ENCODE data around the gene PARD3.

DNA sequence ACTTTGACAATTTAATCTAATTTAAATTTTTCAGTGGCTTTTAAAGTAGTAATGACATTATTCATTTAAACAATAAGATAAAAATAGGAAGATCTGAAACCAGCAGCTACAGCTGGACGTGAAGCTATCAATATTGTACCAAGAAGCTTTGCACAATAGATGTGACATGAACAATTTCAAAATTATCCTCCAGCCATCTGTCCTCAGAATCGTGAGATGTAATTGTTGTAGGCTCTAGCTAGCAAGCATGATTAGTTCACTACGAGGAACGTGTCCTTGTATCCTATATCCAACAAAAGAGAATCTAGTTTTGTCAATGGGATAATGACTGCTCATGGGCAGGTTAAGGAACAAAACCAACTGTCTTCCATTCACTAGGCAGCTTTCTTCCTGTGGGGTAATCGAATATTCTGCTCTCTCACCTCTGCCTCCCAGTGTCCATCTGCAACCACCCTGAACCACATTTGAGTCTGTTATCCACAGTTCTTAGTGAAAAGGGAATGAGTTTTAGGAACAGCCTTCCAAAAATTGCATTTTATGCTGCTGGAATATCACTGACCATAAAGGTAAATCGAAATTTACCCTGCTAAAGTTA is 247.3 kb downstream of the PARD3 start:
- TF ChIP-seq, protein P1, sequence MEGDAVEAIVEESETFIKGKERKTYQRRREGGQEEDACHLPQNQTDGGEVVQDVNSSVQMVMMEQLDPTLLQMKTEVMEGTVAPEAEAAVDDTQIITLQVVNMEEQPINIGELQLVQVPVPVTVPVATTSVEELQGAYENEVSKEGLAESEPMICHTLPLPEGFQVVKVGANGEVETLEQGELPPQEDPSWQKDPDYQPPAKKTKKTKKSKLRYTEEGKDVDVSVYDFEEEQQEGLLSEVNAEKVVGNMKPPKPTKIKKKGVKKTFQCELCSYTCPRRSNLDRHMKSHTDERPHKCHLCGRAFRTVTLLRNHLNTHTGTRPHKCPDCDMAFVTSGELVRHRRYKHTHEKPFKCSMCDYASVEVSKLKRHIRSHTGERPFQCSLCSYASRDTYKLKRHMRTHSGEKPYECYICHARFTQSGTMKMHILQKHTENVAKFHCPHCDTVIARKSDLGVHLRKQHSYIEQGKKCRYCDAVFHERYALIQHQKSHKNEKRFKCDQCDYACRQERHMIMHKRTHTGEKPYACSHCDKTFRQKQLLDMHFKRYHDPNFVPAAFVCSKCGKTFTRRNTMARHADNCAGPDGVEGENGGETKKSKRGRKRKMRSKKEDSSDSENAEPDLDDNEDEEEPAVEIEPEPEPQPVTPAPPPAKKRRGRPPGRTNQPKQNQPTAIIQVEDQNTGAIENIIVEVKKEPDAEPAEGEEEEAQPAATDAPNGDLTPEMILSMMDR (IDR thresholded peaks at IDR 0.05) = no peak
- TF ChIP-seq POLR2A (IDR thresholded peaks at IDR 0.05) = no peak
